HL-60 (cell line): ENCODE measurements around the gene NCS1.

Experiments
- CTCF ChIP-seq: IDR thresholded peaks from one replicate; pipeline ENCODE4 v1.5.1; 2011; ENCODE audit warnings: low read length, control low read depth, inconsistent platforms; ENCODE audit not compliant: insufficient read depth
- GABPA ChIP-seq: IDR thresholded peaks from 2 replicates; pipeline ENCODE4 v1.6.1; 2012; ENCODE audit warnings: low read depth
- REST ChIP-seq: IDR thresholded peaks from 2 replicates; pipeline ENCODE4 v1.6.1; 2012; ENCODE audit warnings: low read depth; ENCODE audit not compliant: insufficient replicate concordance

DNA sequence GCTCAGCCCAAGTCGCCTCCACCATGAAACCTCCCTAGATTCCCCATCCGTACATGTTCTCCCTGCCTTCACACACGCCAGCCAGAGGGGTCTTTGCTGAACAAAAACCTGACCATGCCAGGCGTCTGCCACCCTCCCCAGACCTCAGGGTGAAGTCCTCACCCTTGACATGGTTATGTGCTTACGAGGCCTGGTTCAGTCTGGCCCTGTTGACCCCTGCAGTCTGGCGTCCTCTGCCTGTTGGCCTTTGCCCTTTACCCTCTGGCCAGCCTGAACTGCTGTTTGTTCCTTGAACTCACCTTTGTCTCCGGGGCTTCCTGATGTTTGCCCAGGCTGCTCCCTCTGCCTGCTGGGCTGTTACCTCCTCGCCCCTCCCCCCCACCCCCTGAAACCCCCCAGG, 29.8 kb downstream of the NCS1 start:
- TF ChIP-seq CTCF (no peak), REST (no peak), GABPA (no peak)
